ENCODE results near the gene ZFAND6.
"Not testable (repeated sequence)": the region's sequence is repeated elsewhere in the genome, so short reads cannot be mapped to it uniquely, and the experiment has no call there.

Gene ZFAND6

GRCh38 chr15:80099662-80100061 lies 40.2 kb downstream of the ZFAND6 start:
- DNase-seq: not testable (repeated sequence)

GRCh38 chr15:80100247-80100646 lies 40.8 kb downstream of the ZFAND6 start:
- no peak for DNase-seq

- no peak for DNase-seq
Measured at GRCh38 chr15:80105193-80105592, 45.7 kb downstream of the ZFAND6 start.

- no peak for DNase-seq
Measured at GRCh38 chr15:80105595-80105994, 46.1 kb downstream of the ZFAND6 start.

GRCh38 chr15:80106051-80106450 lies 46.6 kb downstream of the ZFAND6 start:
- DNase-seq: no peak

GRCh38 chr15:80107204-80107603 lies 47.7 kb downstream of the ZFAND6 start:
- DNase-seq: no peak

GRCh38 chr15:80107774-80108173 lies 48.3 kb downstream of the ZFAND6 start:
- no peak for DNase-seq

- DNase-seq: no peak
Measured at GRCh38 chr15:80109388-80109787, 49.9 kb downstream of the ZFAND6 start.

GRCh38 chr15:80110920-80111319 lies 51.4 kb downstream of the ZFAND6 start:
- DNase-seq: no peak

- DNase-seq: no peak
Measured at GRCh38 chr15:80114114-80114513, 54.6 kb downstream of the ZFAND6 start.

GRCh38 chr15:80115021-80115420 lies 55.5 kb downstream of the ZFAND6 start:
- no peak for DNase-seq

GRCh38 chr15:80118956-80119355 lies 59.5 kb downstream of the ZFAND6 start:
- no peak for DNase-seq

GRCh38 chr15:80120636-80121035 lies 61.2 kb downstream of the ZFAND6 start:
- no peak for DNase-seq

- DNase-seq: no peak
Measured at GRCh38 chr15:80121546-80121945, 62.1 kb downstream of the ZFAND6 start.

GRCh38 chr15:80123034-80123433 lies 63.6 kb downstream of the ZFAND6 start:
- DNase-seq: no peak

GRCh38 chr15:80127253-80127652 lies 67.8 kb downstream of the ZFAND6 start:
- DNase-seq: not testable (repeated sequence)

GRCh38 chr15:80127911-80128310 lies 68.4 kb downstream of the ZFAND6 start:
- no peak for DNase-seq

- DNase-seq: no peak
Measured at GRCh38 chr15:80132382-80132781, 72.9 kb downstream of the ZFAND6 start.

- no peak for DNase-seq
Measured at GRCh38 chr15:80136854-80137253, 77.4 kb downstream of the ZFAND6 start.

- no peak for DNase-seq
Measured at GRCh38 chr15:80138961-80139360, 79.5 kb downstream of the ZFAND6 start.

- DNase-seq: no peak
Measured at GRCh38 chr15:80140909-80141308, 81.4 kb downstream of the ZFAND6 start.

GRCh38 chr15:80141916-80142598 lies 82.6 kb downstream of the ZFAND6 start:
- no peak for DNase-seq

GRCh38 chr15:80142646-80143045 lies 83.2 kb downstream of the ZFAND6 start:
- no peak for DNase-seq

- DNase-seq: no peak
Measured at GRCh38 chr15:80151148-80151547, 91.7 kb downstream of the ZFAND6 start.

- no peak for DNase-seq
Measured at GRCh38 chr15:80151576-80151975, 92.1 kb downstream of the ZFAND6 start.

Measured in NCI-H1436 (cell line).